NCI-H1105 (cell line): ENCODE results near the gene NXNL2.

ENCODE experiments used
- DNase-seq: peaks from one replicate; lab custom pipeline; 2025; lab: John Stamatoyannopoulos, UW

NXNL2 gene

GRCh38 chr9:88534456-88535225 lies at the start of gene NXNL2:
NXNL2 (plus strand) TSS chr9:88535178; CDS start chr9:88535435, 257 bp downstream.
- DNase-seq, result peak; percentile 49

- no peak for DNase-seq
Observed at GRCh38 chr9:88488166-88488565, 46.8 kb upstream of the NXNL2 start.

- DNase-seq, result no peak
Observed at GRCh38 chr9:88494983-88495721, 39.8 kb upstream of the NXNL2 start.

GRCh38 chr9:88497224-88497623 lies 37.8 kb upstream of the NXNL2 start:
- no peak for DNase-seq

- no peak for DNase-seq
Observed at GRCh38 chr9:88498880-88499279, 36.1 kb upstream of the NXNL2 start.

- no peak for DNase-seq
Observed at GRCh38 chr9:88501086-88501485, 33.9 kb upstream of the NXNL2 start.

GRCh38 chr9:88502552-88503034 lies 32.4 kb upstream of the NXNL2 start:
- DNase-seq, result no peak

GRCh38 chr9:88503081-88503844 lies 31.7 kb upstream of the NXNL2 start:
- no peak for DNase-seq

GRCh38 chr9:88503845-88504764 lies 30.9 kb upstream of the NXNL2 start:
- DNase-seq, result no peak

GRCh38 chr9:88508326-88508725 lies 26.7 kb upstream of the NXNL2 start:
- no peak for DNase-seq

- DNase-seq, result no peak
Observed at GRCh38 chr9:88511906-88512305, 23.1 kb upstream of the NXNL2 start.

- DNase-seq, result no peak
Observed at GRCh38 chr9:88514247-88514646, 20.7 kb upstream of the NXNL2 start.

- DNase-seq, result no peak
Observed at GRCh38 chr9:88521308-88521707, 13.7 kb upstream of the NXNL2 start.

GRCh38 chr9:88522360-88522759 lies 12.6 kb upstream of the NXNL2 start:
- no peak for DNase-seq

- DNase-seq, result no peak
Observed at GRCh38 chr9:88523056-88523455, 11.9 kb upstream of the NXNL2 start.

- DNase-seq, result no peak
Observed at GRCh38 chr9:88524911-88525310, 10.1 kb upstream of the NXNL2 start.

GRCh38 chr9:88527618-88528017 lies 7.4 kb upstream of the NXNL2 start:
- no peak for DNase-seq

- no peak for DNase-seq
Observed at GRCh38 chr9:88528080-88528790, 6.7 kb upstream of the NXNL2 start.

GRCh38 chr9:88529496-88529895 lies 5.5 kb upstream of the NXNL2 start:
- no peak for DNase-seq

GRCh38 chr9:88530051-88530450 lies 4.9 kb upstream of the NXNL2 start:
- no peak for DNase-seq
